K562 (cell line): ENCODE results near the gene HOXA10. TPM values are rescaled to one million over a fixed set of nuclear protein-coding genes. Genes with fewer than 3 reads are reported as not detected.

ENCODE experiments used
- ATAC-seq: fragments of 200-7000 bp; cut with Tn5 transposase; 3 replicates; pipeline ENCODE4 v1.9.1; 2020; ENCODE audit warnings: moderate library complexity
- BruUV-seq: library from RNA; stranded (reverse); fragments of 400-500 nt; replicated peaks from 2 replicates; lab custom pipeline; 2021; lab: Mats Ljungman, UMichigan
- CTCF ChIA-PET: fragments of 300-600 bp; formaldehyde crosslinking; extraction: SDS; loops from one replicate; lab custom pipeline; 2021; ENCODE audit warnings: low intra/inter-chr PET ratio; lab: Yijun Ruan, JAX
- POLR2A ChIA-PET: fragments of 300-600, 350-650 bp; sonication (Branson Sonifier 250); formaldehyde crosslinking; extraction: SDS; loops from one replicate; lab custom pipeline; 2021; ENCODE audit warnings: antibody characterized with exemption, inconsistent platforms; lab: Yijun Ruan, JAX
- DNase-seq, 4 experiments: peaks; one replicate each; pipeline versions ENCODE4 v3.0.0 to v3.0.0-alpha.2; 2011 to 2018; ENCODE audit warnings: low spot score in 3 of 4, mixed read lengths in 3 of 4; ENCODE audit errors: extremely low read depth in 1 of 4
- FAIRE-seq: peaks from 2 replicates; lab custom pipeline; 2011; peaks lifted over from hg19 to GRCh38; lab: Jason Lieb, UNC
- H2AFZ ChIP-seq: 2 replicates; pipeline ENCODE4 v1.6.0; 2011; ENCODE audit warnings: low read depth, low read length, control low read depth, inconsistent platforms
- H3K27ac ChIP-seq: fragments of 200-600 bp; 3 replicates; pipeline ENCODE4 v1.8.0; 2011; ENCODE audit warnings: low read depth, mild to moderate bottlenecking, control low read depth, inconsistent platforms, low read length, moderate library complexity, mixed read lengths; ENCODE audit errors: extremely low read depth
- H3K27me3 ChIP-seq, 2 experiments: fragments of 300-600 bp in 1 of 2; 2 replicates in 1 of 2; 3 replicates in 1 of 2; pipeline versions ENCODE4 v1.6.0 to v1.8.0; 2011; ENCODE audit warnings: inconsistent platforms in 2 of 2, low read length in 2 of 2, mild to moderate bottlenecking in 1 of 2, mixed read lengths in 1 of 2, moderate library complexity in 1 of 2; ENCODE audit not compliant: control insufficient read depth in 2 of 2, insufficient read depth in 2 of 2
- H3K36me3 ChIP-seq: fragments of 300-600 bp; 3 replicates; pipeline ENCODE4 v1.8.0; 2011; ENCODE audit warnings: mild to moderate bottlenecking, low read length, inconsistent platforms; ENCODE audit not compliant: control insufficient read depth, insufficient read depth
- H3K4me1 ChIP-seq, 2 experiments: fragments of 200-600 bp in 1 of 2; replicated peaks in 1 of 2; 2 replicates in 1 of 2; 3 replicates in 1 of 2; pipeline versions ENCODE4 v1.5.1 to v1.8.0; 2011; ENCODE audit warnings: inconsistent platforms in 2 of 2, low read length in 2 of 2, mild to moderate bottlenecking in 1 of 2, mixed read lengths in 1 of 2, moderate library complexity in 1 of 2; ENCODE audit not compliant: control insufficient read depth in 2 of 2, insufficient read depth in 2 of 2
- H3K4me2 ChIP-seq: 2 replicates; pipeline ENCODE4 v1.6.1; 2011; ENCODE audit warnings: low read length, control low read depth, inconsistent platforms, mixed read lengths; ENCODE audit not compliant: insufficient read depth
- H3K4me3 ChIP-seq: fragments of 200-600 bp; sonication (generic), shearing (Covaris generic); 2 replicates; pipeline ENCODE4 v1.5.1; 2016; ENCODE audit warnings: control low read depth, inconsistent platforms
- H3K79me2 ChIP-seq: fragments of 200-600 bp; 3 replicates; pipeline ENCODE4 v1.8.0; 2011; ENCODE audit warnings: low read length, inconsistent platforms; ENCODE audit not compliant: control insufficient read depth, insufficient read depth
- H3K9ac ChIP-seq, 2 experiments: 2 replicates each; pipeline versions ENCODE4 v1.6.0 to v1.6.1; 2011; ENCODE audit warnings: low read depth in 2 of 2, low read length in 2 of 2, control low read depth in 1 of 2, inconsistent platforms in 1 of 2, mild to moderate bottlenecking in 1 of 2, mixed read lengths in 1 of 2; ENCODE audit not compliant: insufficient read depth in 1 of 2
- H3K9me1 ChIP-seq: one replicate; pipeline ENCODE4 v1.6.0; 2011; ENCODE audit warnings: inconsistent platforms, mild to moderate bottlenecking, low read length, moderate library complexity; ENCODE audit not compliant: control insufficient read depth, insufficient read depth
- H3K9me3 ChIP-seq: replicated peaks from 2 replicates; pipeline ENCODE4 v1.5.1; 2011; ENCODE audit warnings: low read depth, low read length, inconsistent platforms; ENCODE audit not compliant: control insufficient read depth, insufficient read depth
- H4K20me1 ChIP-seq: replicated peaks from 2 replicates; pipeline ENCODE4 v1.6.1; 2011; ENCODE audit warnings: low read length, inconsistent platforms, mixed read lengths; ENCODE audit not compliant: control insufficient read depth, insufficient read depth
- CBFA2T3 ChIP-seq: fragments of 450-650 bp; IDR thresholded peaks from 2 replicates; pipeline ENCODE4 v1.6.1; 2017
- FOSL1 ChIP-seq: fragments of 200-800 bp; sonication (Bioruptor generic); conservative IDR thresholded peaks from 2 replicates; pipeline ENCODE4 v1.6.1; 2016; ENCODE audit warnings: missing genetic modification characterization, missing compliant biosample characterization
- HMG20B ChIP-seq: fragments of 250-450 bp; sonication (Bioruptor Pico); IDR thresholded peaks from 2 replicates; pipeline ENCODE4 v1.5.0; 2021; ENCODE audit warnings: mild to moderate bottlenecking
- HMGN3 ChIP-seq: IDR thresholded peaks from 2 replicates; pipeline ENCODE4 v1.6.1; 2011; ENCODE audit warnings: borderline replicate concordance, low read depth, mild to moderate bottlenecking, mixed read lengths, low read length; ENCODE audit not compliant: insufficient read length; ENCODE audit errors: extremely low read depth
- MAZ ChIP-seq, 2 experiments: fragments of 450-650 bp in 1 of 2; sonication (generic) in 1 of 2; formaldehyde crosslinking; IDR thresholded peaks in 1 of 2; conservative IDR thresholded peaks in 1 of 2; 2 replicates each; pipeline versions ENCODE4 v1.4.0 to v1.5.0; 2020; ENCODE audit warnings: mild to moderate bottlenecking in 1 of 2, missing genetic modification reagents in 1 of 2
- WGBS: fragments of 100-300 bp; shearing (Covaris generic); methylation state at CpG from one replicate; pipeline ENCODE4 v1.1.6; 2016; ENCODE audit warnings: low coverage, mixed read lengths; ENCODE audit not compliant: insufficient coverage; ENCODE audit errors: missing lambda C conversion rate; 5-methylcytosine and 5-hydroxymethylcytosine counted together
- in situ Hi-C: fragments of 300-500 bp; cut with MboI; formaldehyde crosslinking; loops from 4 replicates; pipeline ENCODE4 v1.15.0; 2018; ENCODE audit warnings: inconsistent platforms, mixed read lengths
- intact Hi-C: fragments of 100-400 bp; cut with micrococcal nuclease; formaldehyde crosslinking; loops from 2 replicates; pipeline ENCODE4 v1.14.2; 2022
- polyA plus RNA-seq, 8 experiments: library from polyadenylated mRNA; depleted of rRNA in 4 of 8; stranded (reverse) in 5 of 8; unstranded in 3 of 8; fragments of >200 nt; fragmentation: Nextera tagmentation in 2 of 8; fragmentation: Illumina TruSeq in 1 of 8; extraction: Ambion mirVana in 2 of 8; extraction: Trizol in 1 of 8; gene quantifications; 2 replicates each; pipeline versions ENCODE4 v1.2.1 to v1.2.3, GENCODE V29; 2011 to 2014; ENCODE audit warnings: inconsistent platforms in 1 of 8, missing spikeins in 1 of 8
- total RNA-seq, 7 experiments: library from RNA; depleted of rRNA in 6 of 7; stranded (reverse); fragments of >200 nt in 6 of 7; fragmentation: Illumina TruSeq in 2 of 7; extraction: Trizol in 2 of 7; gene quantifications; 2 replicates each; pipeline versions ENCODE4 v1.2.1 to v1.2.3, GENCODE V29; 2011 to 2021; ENCODE audit warnings: low replicate concordance in 1 of 7
- TF ChIP-seq, protein P1 (sequence below): fragments of 450-650 bp; IDR thresholded peaks from 2 replicates; pipeline ENCODE4 v1.6.1; 2016; ENCODE audit warnings: low read depth, mild to moderate bottlenecking, moderate library complexity
- TF ChIP-seq, protein P2 (sequence below): fragments of 450-650 bp; IDR thresholded peaks from 2 replicates; pipeline ENCODE4 v1.7.0; 2016; ENCODE audit warnings: borderline replicate concordance

Gene HOXA10
- total and polyA plus RNA-seq, 9 of the 15 experiments (the other 6 are each of a cell fraction or from before 2014, with no cell fraction given): not detected

- Histone ChIP-seq H3K27me3 (peaks cover 27 to 70% of the 10 kb centered on the region in 2 experiments), H3K27ac (no peak overlapping the region), H4K20me1 (no peaks in the 10 kb centered on the region), H3K4me1 (peaks cover 0 to 3% of the 10 kb centered on the region in 2 experiments; a peak in 1 of 5 replicates), H3K9me1 (no peaks in the 10 kb centered on the region), H3K4me3 (no peak overlapping the region), H3K9me3 (no peaks in the 10 kb centered on the region), H2AFZ (no peak overlapping the region), H3K4me2 (no peak overlapping the region), H3K36me3 (no peaks in the 10 kb centered on the region), H3K79me2 (no peaks in the 10 kb centered on the region), H3K9ac (no peak overlapping the region)
- FAIRE-seq (no peak), DNase-seq (no peak), ATAC-seq (no peak)
- ChIA-PET CTCF (no interaction called here), POLR2A (no interaction called here)
- intact Hi-C loops (no loop called here), in situ Hi-C loops (loop anchor here (25.0 kb wide), 3 partner anchors 661 to 1286 kb away; no protein-coding TSS in a partner anchor)
- 75% methylated on average over 27 of the region's 59 CpGs for WGBS
- TF ChIP-seq, protein P1, sequence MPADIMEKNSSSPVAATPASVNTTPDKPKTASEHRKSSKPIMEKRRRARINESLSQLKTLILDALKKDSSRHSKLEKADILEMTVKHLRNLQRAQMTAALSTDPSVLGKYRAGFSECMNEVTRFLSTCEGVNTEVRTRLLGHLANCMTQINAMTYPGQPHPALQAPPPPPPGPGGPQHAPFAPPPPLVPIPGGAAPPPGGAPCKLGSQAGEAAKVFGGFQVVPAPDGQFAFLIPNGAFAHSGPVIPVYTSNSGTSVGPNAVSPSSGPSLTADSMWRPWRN: no peak
- TF ChIP-seq, protein P2, sequence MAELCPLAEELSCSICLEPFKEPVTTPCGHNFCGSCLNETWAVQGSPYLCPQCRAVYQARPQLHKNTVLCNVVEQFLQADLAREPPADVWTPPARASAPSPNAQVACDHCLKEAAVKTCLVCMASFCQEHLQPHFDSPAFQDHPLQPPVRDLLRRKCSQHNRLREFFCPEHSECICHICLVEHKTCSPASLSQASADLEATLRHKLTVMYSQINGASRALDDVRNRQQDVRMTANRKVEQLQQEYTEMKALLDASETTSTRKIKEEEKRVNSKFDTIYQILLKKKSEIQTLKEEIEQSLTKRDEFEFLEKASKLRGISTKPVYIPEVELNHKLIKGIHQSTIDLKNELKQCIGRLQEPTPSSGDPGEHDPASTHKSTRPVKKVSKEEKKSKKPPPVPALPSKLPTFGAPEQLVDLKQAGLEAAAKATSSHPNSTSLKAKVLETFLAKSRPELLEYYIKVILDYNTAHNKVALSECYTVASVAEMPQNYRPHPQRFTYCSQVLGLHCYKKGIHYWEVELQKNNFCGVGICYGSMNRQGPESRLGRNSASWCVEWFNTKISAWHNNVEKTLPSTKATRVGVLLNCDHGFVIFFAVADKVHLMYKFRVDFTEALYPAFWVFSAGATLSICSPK: no peak
- TF ChIP-seq HMGN3 (no peak), CBFA2T3 (no peak), HMG20B (no peak), FOSL1 (tag) (no peak), MAZ (CRISPR knock-in tag; conservative IDR thresholded peaks at IDR 0.05 in 1 of 2, IDR thresholded peaks at IDR 0.05 in 1 of 2) (no peak)
- no TSS peak for BruUV-seq
Observed at GRCh38 chr7:27173511-27173955, 587 bp downstream of the HOXA10 start.
